ENCODE data around the gene DNMT1. TPM values are rescaled to one million over a fixed set of nuclear protein-coding genes. Genes with fewer than 3 reads are reported as not detected.

The DNMT1 gene
- total RNA-seq, 4 donors from 2014 or later = 36.1 to 54.4 (median 44.2) TPM

DNA sequence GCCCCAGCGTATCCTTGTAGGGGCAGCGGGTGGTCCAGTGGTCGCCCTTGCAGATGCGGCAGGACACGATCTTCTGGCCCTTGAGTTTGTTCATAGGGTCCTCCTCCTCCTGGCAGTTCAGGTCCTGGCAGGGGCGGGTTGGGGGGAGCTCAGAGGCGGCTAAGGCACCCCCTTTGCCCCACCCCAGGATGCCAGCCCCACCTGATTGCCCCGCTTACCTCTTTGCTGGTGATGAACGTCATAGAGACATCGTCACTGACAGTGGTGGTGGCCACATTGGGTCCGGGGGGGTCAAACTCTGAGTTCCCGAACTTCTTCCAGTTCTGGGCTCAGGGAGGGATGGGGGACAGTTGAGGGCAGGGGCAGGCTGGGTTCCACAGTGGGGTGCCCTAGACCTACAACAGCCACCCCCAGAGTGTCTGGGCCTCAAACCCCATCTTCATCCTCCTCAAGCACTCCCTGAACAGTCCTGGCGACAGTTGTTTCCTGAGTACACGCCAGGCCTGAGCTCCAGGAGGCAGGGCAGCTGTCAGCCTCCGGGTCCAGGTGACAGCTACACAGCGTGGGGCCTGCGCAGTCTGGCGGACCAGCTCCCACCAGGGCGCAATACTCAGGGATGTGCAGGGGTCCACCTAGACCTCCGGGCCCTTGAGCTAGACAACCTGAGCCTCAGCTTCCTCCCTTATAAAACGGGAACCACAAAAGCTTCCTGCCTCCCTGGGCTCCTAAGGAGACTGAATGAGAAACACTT lies 77.7 kb downstream of the DNMT1 start:
- 96% methylated on average over 12 of the region's 21 CpGs for WGBS
- no peak for DNase-seq (ENCODE audit: low spot score in 2 of 2)
- no peaks in the 10 kb centered on the region for H3K9me3 ChIP-seq
- peaks cover 48% of the 10 kb centered on the region for H3K36me3 ChIP-seq
- TF ChIP-seq, protein P1, sequence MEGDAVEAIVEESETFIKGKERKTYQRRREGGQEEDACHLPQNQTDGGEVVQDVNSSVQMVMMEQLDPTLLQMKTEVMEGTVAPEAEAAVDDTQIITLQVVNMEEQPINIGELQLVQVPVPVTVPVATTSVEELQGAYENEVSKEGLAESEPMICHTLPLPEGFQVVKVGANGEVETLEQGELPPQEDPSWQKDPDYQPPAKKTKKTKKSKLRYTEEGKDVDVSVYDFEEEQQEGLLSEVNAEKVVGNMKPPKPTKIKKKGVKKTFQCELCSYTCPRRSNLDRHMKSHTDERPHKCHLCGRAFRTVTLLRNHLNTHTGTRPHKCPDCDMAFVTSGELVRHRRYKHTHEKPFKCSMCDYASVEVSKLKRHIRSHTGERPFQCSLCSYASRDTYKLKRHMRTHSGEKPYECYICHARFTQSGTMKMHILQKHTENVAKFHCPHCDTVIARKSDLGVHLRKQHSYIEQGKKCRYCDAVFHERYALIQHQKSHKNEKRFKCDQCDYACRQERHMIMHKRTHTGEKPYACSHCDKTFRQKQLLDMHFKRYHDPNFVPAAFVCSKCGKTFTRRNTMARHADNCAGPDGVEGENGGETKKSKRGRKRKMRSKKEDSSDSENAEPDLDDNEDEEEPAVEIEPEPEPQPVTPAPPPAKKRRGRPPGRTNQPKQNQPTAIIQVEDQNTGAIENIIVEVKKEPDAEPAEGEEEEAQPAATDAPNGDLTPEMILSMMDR (IDR thresholded peaks at IDR 0.05) = no peak
- TF ChIP-seq POLR2AphosphoS5 (IDR thresholded peaks at IDR 0.05) (no peak), EP300 (IDR thresholded peaks at IDR 0.05) (no peak), POLR2A (IDR thresholded peaks at IDR 0.05) (no peak)
- H3K27me3 ChIP-seq = no peaks in the 10 kb centered on the region
- H3K4me1 ChIP-seq = peaks cover 47% of the 10 kb centered on the region
- no peak overlapping the region for H3K27ac ChIP-seq
- H3K4me3 ChIP-seq = no peak overlapping the region

DNA sequence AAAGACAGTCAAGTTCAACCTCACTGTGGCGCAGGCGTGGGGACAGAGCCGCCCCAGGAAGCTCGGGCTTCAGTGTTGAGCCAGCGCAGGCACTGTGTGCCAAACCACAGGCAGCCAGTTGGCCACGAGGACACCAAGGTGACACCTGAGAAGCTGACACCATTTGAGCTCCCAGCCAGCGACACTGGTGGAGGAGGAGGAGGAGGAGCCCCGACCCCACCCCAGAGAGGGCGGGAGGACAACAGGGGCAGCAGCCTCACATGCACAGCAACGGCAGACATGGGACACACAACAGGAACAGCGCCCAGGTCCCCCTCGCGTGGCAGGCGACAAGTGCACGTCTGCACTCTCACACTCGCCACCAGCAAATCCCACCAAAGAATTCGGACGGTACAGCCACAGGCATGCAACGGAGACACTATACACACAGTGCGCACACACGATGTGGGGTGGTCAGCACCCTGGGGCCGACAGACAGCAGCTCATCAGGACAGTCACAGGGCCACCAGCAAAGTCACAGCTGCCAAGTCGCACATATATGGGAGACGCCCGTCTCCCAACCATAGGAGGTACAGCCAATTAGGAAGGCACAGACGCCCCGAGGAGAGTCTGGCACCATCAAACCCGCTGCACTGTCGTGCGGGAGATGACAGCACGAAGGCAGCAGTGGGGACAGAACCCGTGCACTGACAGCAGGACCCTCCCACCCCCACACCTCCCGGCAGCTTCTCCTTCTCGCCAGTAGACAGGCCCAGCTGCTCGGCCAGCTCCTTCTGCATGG lies 78.5 kb downstream of the DNMT1 start:
- 64% methylated on average over 6 of the region's 35 CpGs for WGBS

DNA sequence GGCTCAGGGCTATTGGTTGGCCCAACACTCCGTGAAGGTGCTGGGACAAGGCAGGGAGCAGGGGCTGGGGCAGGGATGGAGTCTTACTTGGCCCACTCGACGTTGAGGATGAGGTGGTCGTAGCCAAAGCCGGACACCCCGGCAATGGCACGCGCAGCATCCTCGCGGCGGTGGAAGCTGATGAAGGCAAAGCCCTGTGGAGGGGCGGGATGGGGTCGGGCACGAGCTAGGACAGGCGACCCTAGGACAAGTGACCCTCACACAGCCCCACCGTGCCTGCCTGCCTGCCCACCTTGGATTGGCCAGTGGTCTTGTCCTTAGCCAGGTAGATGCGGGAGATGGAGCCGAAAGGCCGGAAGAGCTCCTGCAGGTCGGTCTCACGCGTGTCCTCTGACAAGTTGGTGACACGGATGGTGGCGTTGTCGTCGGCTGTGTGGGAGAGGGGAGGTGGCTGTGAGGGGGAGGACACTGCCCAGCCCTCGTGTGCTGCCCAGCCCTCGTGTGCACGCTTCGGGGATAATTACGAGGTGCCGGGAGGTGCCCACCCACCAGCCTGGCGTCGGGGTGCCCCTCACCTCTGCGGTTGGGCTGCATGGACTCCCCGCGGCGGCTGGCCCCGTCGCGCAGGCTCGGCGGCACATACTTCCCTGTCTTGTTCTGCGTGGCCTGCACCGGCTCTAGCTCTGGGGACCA lies 79.2 kb downstream of the DNMT1 start:
- no peaks in the 10 kb centered on the region for H3K9me3 ChIP-seq
- H3K4me3 ChIP-seq = no peak overlapping the region
- H3K27me3 ChIP-seq = no peaks in the 10 kb centered on the region
- DNase-seq (ENCODE audit: low spot score in 2 of 2) = no peak
- TF ChIP-seq EP300 (IDR thresholded peaks at IDR 0.05) (no peak), POLR2AphosphoS5 (IDR thresholded peaks at IDR 0.05) (no peak), POLR2A (IDR thresholded peaks at IDR 0.05) (no peak)
- TF ChIP-seq, protein P1 (IDR thresholded peaks at IDR 0.05) = no peak
- 89% methylated on average over 30 of the region's 45 CpGs for WGBS
- H3K4me1 ChIP-seq = peaks cover 40% of the 10 kb centered on the region
- no peak overlapping the region for H3K27ac ChIP-seq
- peaks cover 58% of the 10 kb centered on the region for H3K36me3 ChIP-seq

More for the DNA sequence above, 78.5 kb downstream of the DNMT1 start:
- Histone ChIP-seq H3K36me3 (peaks cover 51% of the 10 kb centered on the region), H3K4me3 (no peak overlapping the region), H3K27me3 (no peaks in the 10 kb centered on the region), H3K27ac (no peak overlapping the region), H3K9me3 (no peaks in the 10 kb centered on the region), H3K4me1 (peaks cover 46% of the 10 kb centered on the region)
- DNase-seq (ENCODE audit: low spot score in 2 of 2) = no peak
- no peak for TF ChIP-seq EP300 (IDR thresholded peaks at IDR 0.05)
- no peak for TF ChIP-seq POLR2A (IDR thresholded peaks at IDR 0.05)
- TF ChIP-seq, protein P1 (IDR thresholded peaks at IDR 0.05) = no peak
- no peak for TF ChIP-seq POLR2AphosphoS5 (IDR thresholded peaks at IDR 0.05)

DNA sequence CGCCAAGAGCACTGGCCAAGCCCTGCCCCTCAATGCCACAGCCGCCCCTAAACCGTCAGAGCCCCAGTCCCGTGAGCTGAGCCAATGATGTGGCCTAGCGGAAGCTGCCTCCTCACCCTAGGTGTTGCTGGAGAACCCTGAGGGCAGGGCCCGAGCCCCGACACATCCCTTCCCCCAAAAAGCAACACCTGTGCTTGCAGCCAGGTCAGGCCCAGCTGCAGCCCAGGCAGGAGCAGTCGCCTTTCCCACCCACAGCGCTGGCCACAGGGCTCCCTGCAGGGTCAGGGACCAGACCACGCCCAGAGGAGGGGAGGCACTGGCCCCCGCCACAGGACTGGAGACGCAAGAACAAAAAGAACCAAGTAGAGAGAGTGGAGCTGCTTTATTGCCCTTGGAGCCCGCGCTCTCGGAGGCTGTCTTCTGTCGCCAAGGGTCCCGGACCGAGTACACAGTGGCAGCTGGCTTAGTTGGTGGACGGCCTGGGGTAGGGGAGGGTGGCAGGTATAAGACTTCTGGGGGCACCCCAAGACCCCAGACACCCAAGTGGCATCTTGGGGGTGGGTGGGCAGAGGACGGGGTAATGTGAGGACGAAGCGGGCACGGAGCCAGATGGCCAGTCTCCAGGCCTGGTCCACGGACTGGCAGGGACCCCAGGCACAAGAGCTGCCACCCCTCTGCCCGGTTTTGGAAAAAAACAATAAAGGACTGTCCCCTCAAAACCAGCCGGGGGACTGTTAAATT lies 79.9 kb downstream of the DNMT1 start:
- H3K4me3 ChIP-seq = no peak overlapping the region
- H3K27ac ChIP-seq = no peak overlapping the region
- H3K4me1 ChIP-seq = peaks cover 33% of the 10 kb centered on the region
- no peaks in the 10 kb centered on the region for H3K9me3 ChIP-seq
- H3K36me3 ChIP-seq = peaks cover 65% of the 10 kb centered on the region
- 75% methylated on average over 14 of the region's 26 CpGs for WGBS
- no peak for DNase-seq (ENCODE audit: low spot score in 2 of 2)
- TF ChIP-seq EP300 (IDR thresholded peaks at IDR 0.05) (no peak), POLR2AphosphoS5 (IDR thresholded peaks at IDR 0.05) (no peak), POLR2A (IDR thresholded peaks at IDR 0.05) (no peak)
- TF ChIP-seq, protein P1 (IDR thresholded peaks at IDR 0.05) = no peak
- no peaks in the 10 kb centered on the region for H3K27me3 ChIP-seq

Measured in suprapubic skin (tissue), 4 donors.